ENCODE measurements around the gene ZBTB8A. TPM values are rescaled to one million over a fixed set of nuclear protein-coding genes. Genes with fewer than 3 reads are reported as not detected.
"Not testable (repeated sequence)": the region's sequence is repeated elsewhere in the genome, so short reads cannot be mapped to it uniquely, and the experiment has no call there.

The ZBTB8A gene
- total RNA-seq, 3 donors from 2014 or later = 4.9 to 7.9 (median 5.1) TPM

DNA sequence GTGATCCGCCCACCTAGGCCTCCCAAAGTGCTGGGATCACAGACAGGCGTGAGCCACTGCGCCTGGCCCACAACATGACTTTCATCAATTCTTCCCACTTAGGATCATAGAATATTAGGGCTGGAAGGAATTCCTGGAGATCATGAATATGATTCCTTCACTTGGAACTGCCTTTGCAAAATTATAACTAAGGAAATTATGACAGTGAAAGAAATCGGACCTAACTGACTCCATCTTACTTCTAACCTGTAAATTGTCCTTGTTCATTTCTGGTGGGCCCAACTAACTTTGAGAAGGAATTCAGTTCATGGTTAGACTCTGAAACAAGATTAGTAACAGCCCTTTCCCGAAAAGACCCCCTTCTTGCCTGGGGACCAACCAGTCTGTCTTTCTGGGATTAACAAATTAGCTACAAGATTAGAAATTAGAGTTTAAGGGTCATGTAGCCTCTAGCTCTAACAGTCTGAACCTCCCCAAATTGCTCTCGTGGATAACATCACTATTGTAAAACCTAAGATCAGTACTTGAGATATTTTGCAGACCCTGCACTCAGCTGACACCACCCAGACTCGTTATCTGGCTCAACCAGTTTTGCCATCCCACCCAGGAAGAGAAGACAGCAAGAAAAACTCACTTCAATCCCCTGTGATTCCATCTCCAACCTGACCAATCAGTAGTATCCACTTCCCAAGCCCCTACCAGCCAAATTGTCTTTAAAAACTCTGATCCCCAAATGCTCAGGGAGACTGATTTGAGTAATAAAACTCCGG, 96.5 kb downstream of the ZBTB8A start:
- Histone ChIP-seq H3K36me3 (ENCODE audit: low read depth) (no peaks in the 10 kb centered on the region), H3K4me3 (no peak overlapping the region), H3K4me1 (ENCODE audit: low read depth) (no peaks in the 10 kb centered on the region), H3K9me3 (no peaks in the 10 kb centered on the region)
- TF ChIP-seq, protein P1, sequence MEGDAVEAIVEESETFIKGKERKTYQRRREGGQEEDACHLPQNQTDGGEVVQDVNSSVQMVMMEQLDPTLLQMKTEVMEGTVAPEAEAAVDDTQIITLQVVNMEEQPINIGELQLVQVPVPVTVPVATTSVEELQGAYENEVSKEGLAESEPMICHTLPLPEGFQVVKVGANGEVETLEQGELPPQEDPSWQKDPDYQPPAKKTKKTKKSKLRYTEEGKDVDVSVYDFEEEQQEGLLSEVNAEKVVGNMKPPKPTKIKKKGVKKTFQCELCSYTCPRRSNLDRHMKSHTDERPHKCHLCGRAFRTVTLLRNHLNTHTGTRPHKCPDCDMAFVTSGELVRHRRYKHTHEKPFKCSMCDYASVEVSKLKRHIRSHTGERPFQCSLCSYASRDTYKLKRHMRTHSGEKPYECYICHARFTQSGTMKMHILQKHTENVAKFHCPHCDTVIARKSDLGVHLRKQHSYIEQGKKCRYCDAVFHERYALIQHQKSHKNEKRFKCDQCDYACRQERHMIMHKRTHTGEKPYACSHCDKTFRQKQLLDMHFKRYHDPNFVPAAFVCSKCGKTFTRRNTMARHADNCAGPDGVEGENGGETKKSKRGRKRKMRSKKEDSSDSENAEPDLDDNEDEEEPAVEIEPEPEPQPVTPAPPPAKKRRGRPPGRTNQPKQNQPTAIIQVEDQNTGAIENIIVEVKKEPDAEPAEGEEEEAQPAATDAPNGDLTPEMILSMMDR (IDR thresholded peaks at IDR 0.05) = no peak
- intact Hi-C loops (cut with DNase I, micrococcal nuclease) = no loop called here
- ATAC-seq (no peak), DNase-seq (no peak)

DNA sequence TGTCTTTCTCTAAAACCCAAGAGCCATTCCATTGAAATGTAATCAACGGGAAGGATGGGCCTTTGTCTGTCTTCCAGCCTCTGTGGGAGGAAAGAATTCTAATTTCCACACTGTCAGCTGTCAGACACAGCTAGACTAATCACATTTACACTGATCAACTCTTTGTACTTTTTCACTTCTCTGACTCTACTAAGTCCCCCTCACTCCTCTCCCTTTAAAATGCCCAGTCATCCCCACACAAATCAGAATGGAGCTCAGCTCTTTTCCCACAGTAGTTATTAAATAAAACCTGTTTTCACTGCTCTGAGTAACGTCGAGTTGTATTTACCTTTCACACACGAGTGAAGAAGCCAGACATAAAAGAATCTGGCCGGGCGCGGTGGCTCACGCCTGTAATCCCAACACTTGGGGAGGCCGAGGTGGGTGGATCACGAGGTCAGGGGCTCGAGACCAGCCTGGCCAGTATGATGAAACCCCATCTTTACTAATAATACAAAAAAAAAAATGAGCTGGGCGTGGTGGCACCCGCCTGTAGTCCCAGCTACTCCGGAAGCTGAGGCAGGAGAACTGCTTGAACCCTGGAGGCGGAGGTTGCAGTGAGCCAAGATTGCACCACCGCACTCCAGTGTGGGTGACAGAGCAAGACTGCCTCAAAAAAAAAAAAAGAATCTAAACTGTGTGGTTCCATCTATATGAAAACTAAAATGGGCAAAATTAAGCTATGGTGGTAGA, 97.9 kb downstream of the ZBTB8A start:
- intact Hi-C loops (cut with DNase I, micrococcal nuclease) = no loop called here
- Histone ChIP-seq H3K4me1 (ENCODE audit: low read depth) (no peaks in the 10 kb centered on the region), H3K36me3 (ENCODE audit: low read depth) (no peaks in the 10 kb centered on the region), H3K4me3 (no peak overlapping the region), H3K9me3 (no peaks in the 10 kb centered on the region)
- DNase-seq (no peak), ATAC-seq (no peak)
- TF ChIP-seq, protein P1 (IDR thresholded peaks at IDR 0.05) = no peak

DNA sequence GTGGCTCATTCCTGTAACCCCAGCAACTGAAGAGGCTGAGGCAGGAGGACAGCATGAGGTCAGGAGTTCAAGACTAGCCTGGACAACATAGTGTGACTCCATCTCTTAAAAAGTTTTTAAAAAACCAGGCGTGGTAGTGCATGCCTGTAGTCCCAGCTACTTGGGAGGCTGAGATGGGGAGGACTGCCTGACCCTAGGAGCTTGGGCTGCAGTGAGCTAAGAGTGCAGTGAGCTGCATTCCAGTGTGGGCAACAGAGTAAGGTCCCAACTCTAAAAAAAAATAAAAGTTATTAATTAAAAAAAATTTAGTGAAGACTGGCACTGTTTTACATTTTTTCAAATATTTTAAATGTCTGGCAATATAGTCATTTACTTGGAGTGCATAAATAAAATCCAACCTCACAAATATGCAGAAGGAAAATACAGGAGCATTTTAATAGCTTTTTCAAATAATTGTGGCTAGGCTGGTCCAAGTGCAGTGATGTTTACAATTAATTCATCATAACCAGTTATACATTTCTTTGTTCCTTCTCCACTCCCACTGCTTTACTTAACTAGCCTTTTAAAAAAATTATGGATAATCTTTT, 100.4 kb downstream of the ZBTB8A start:
- H3K4me1 ChIP-seq (ENCODE audit: low read depth) = no peaks in the 10 kb centered on the region
- intact Hi-C loops (cut with DNase I, micrococcal nuclease) = no loop called here
- no peak overlapping the region for H3K4me3 ChIP-seq
- H3K9me3 ChIP-seq = no peaks in the 10 kb centered on the region
- ATAC-seq (no peak), DNase-seq (no peak)
- TF ChIP-seq, protein P1 (IDR thresholded peaks at IDR 0.05) = no peak
- no peaks in the 10 kb centered on the region for H3K36me3 ChIP-seq (ENCODE audit: low read depth)

DNA sequence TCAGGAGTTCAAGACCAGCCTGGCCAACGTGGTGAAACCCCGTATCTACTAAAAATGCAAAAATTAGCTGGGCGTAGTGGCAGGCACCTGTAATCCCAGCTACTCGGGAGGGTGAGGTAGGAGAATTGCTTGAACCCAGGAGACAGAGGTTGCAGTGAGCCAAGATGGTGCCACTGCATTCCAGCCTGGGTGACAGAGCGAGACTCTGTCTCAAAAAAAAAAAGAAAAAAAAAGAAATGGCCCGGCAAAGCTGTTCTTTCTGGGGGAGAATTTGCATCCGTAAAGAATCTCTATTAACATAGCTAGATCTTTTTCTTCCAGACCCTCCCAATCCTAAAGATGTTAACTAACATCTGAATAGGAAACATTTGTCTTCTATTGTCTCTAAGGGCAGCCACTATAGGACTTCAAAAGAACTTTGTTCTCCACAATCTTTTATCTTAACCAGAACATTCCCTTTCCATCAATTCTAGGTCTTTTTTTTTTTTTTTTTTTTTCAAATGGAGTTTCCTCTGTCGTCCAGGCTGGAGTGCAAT, 103.1 kb downstream of the ZBTB8A start:
- H3K9me3 ChIP-seq; H3K4me3 ChIP-seq; ATAC-seq; H3K4me1 ChIP-seq (ENCODE audit: low read depth); DNase-seq; H3K36me3 ChIP-seq (ENCODE audit: low read depth); intact Hi-C loops (cut with DNase I, micrococcal nuclease): not testable (repeated sequence)

DNA sequence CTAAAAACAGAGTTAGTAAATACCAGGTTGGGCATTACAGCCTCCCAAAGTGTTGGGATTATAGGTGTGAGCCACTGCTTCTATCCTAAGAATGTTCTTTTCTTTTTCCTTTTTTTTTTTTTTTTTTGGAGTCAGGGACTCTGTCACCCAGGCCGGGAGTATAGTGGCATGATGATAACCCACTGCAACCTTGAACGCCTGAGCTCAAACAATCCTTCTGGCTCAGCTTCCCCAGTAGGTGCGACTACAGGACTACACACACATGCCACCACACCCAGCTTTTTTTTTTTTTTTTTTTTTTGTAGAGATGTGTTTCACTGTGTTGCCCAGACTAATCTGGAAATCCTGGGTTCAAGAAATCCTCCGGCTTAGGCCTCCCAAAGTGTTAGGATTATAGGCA, 105.2 kb downstream of the ZBTB8A start:
- H3K9me3 ChIP-seq = no peaks in the 10 kb centered on the region
- ATAC-seq (peak; percentile 58), DNase-seq (no peak)
- intact Hi-C loops (cut with DNase I, micrococcal nuclease) = no loop called here
- TF ChIP-seq, protein P1 (IDR thresholded peaks at IDR 0.05) = no peak
- H3K4me3 ChIP-seq = no peak overlapping the region
- no peaks in the 10 kb centered on the region for H3K36me3 ChIP-seq (ENCODE audit: low read depth)
- H3K4me1 ChIP-seq (ENCODE audit: low read depth) = peaks cover 8% of the 10 kb centered on the region

Data from mucosa of descending colon (tissue), 3 donors.